Neural progenitor cell (in vitro differentiated cells): ENCODE measurements around the gene KCNA10. TPM values are rescaled to one million over a fixed set of nuclear protein-coding genes. Genes with fewer than 3 reads are reported as not detected.

ENCODE experiments used
- DNase-seq: peaks from one replicate; pipeline ENCODE4 v3.0.0-alpha.2; 2016; ENCODE audit warnings: low spot score
- H2AFZ ChIP-seq: fragments of 200-600 bp; sonication (generic); replicated peaks from 2 replicates; pipeline ENCODE4 v1.6.1; 2016; ENCODE audit warnings: antibody characterized with exemption
- H3F3A ChIP-seq: fragments of 200-600 bp; sonication (generic); 2 replicates; pipeline ENCODE4 v1.6.1; 2016; ENCODE audit warnings: antibody characterized with exemption, low read depth
- H3K27ac ChIP-seq: fragments of 200-600 bp; sonication (generic); 2 replicates; pipeline ENCODE4 v1.5.1; 2016; ENCODE audit warnings: mild to moderate bottlenecking
- H3K27me3 ChIP-seq: fragments of 200-600 bp; sonication (generic); 2 replicates; pipeline ENCODE4 v1.6.1; 2016; ENCODE audit warnings: mild to moderate bottlenecking, moderate library complexity
- H3K36me3 ChIP-seq: fragments of 200-600 bp; sonication (generic); 2 replicates; pipeline ENCODE4 v1.5.1; 2016
- H3K4me1 ChIP-seq: fragments of 200-600 bp; sonication (generic); 2 replicates; pipeline ENCODE4 v1.6.1; 2016; ENCODE audit warnings: mixed run types
- H3K4me2 ChIP-seq: fragments of 200-600 bp; sonication (generic); 2 replicates; pipeline ENCODE4 v1.6.1; 2016
- H3K4me3 ChIP-seq: fragments of 200-600 bp; sonication (generic); 2 replicates; pipeline ENCODE4 v1.5.1; 2016
- H3K79me2 ChIP-seq: fragments of 200-600 bp; sonication (generic); 2 replicates; pipeline ENCODE4 v1.6.1; 2016; ENCODE audit warnings: low read depth
- H3K9ac ChIP-seq: fragments of 200-600 bp; sonication (generic); 2 replicates; pipeline ENCODE4 v1.6.1; 2016
- H3K9me3 ChIP-seq: fragments of 200-600 bp; sonication (generic); 2 replicates; pipeline ENCODE4 v1.5.1; 2016; ENCODE audit warnings: low read depth
- H4K20me1 ChIP-seq: fragments of 200-600 bp; sonication (generic); 2 replicates; pipeline ENCODE4 v1.6.1; 2016; ENCODE audit warnings: low read depth
- H3K27ac Mint-ChIP-seq: 3 replicates; pipeline ENCODE4 v1.8.0; 2021; ENCODE audit warnings: mixed read lengths
- H3K27me3 Mint-ChIP-seq: 2 replicates; pipeline ENCODE4 v1.8.0; 2022; ENCODE audit warnings: low read depth, mild to moderate bottlenecking, inconsistent platforms, moderate library complexity, mixed read lengths; ENCODE audit not compliant: insufficient read depth
- H3K36me3 Mint-ChIP-seq: 3 replicates; pipeline ENCODE4 v1.8.0; 2021; ENCODE audit warnings: mixed read lengths
- H3K4me1 Mint-ChIP-seq: 3 replicates; pipeline ENCODE4 v1.8.0; 2021; ENCODE audit warnings: mixed read lengths
- H3K4me3 Mint-ChIP-seq: 3 replicates; pipeline ENCODE4 v1.8.0; 2021; ENCODE audit warnings: mild to moderate bottlenecking, moderate library complexity, mixed read lengths
- H3K9me3 Mint-ChIP-seq: 3 replicates; pipeline ENCODE4 v1.8.0; 2020; ENCODE audit warnings: mixed read lengths
- CTCF ChIP-seq: fragments of 200-600 bp; sonication (generic); IDR thresholded peaks from 2 replicates; pipeline ENCODE4 v1.5.1; 2017; ENCODE audit warnings: antibody characterized with exemption, mild to moderate bottlenecking
- EZH2 ChIP-seq: fragments of 200-600 bp; sonication (generic); IDR thresholded peaks from 2 replicates; pipeline ENCODE4 v1.6.1; 2017; ENCODE audit warnings: antibody characterized with exemption, mild to moderate bottlenecking, moderate library complexity
- EZH2phosphoT487 ChIP-seq: fragments of 200-600 bp; sonication (generic); IDR thresholded peaks from 2 replicates; pipeline ENCODE4 v1.6.1; 2017; ENCODE audit warnings: antibody characterized with exemption
- total RNA-seq: library from RNA; depleted of rRNA; stranded (reverse); fragments of >200 nt; gene quantifications from 2 replicates; pipeline ENCODE4 v1.2.3, GENCODE V29; 2015; ENCODE audit warnings: low replicate concordance

The KCNA10 gene
- total RNA-seq, 1 donor from 2014 or later, result not detected

- Histone ChIP-seq H3K9ac (no peak overlapping the region), H3F3A (no peaks in the 10 kb centered on the region), H3K4me2 (peak overlapping the region; percentile 85), H3K36me3 (no peaks in the 10 kb centered on the region), H3K27ac (no peak overlapping the region), H3K9me3 (no peaks in the 10 kb centered on the region), H3K4me1 (no peaks in the 10 kb centered on the region), H3K4me3 (peak overlapping the region; percentile 54), H3K79me2 (no peaks in the 10 kb centered on the region), H2AFZ (peak overlapping the region; percentile 10), H3K27me3 (peaks cover 86% of the 10 kb centered on the region), H4K20me1 (no peaks in the 10 kb centered on the region)
- Mint-ChIP-seq H3K4me1 (peaks cover 3% of the 10 kb centered on the region), H3K36me3 (no peaks in the 10 kb centered on the region), H3K9me3 (no peaks in the 10 kb centered on the region), H3K27me3 (peaks cover 24% of the 10 kb centered on the region), H3K27ac (no peak overlapping the region), H3K4me3 (peak overlapping the region; percentile 64)
- peak; percentile 75 for DNase-seq
- TF ChIP-seq EZH2, result peak; percentile 40
- TF ChIP-seq EZH2phosphoT487, result peak; percentile 30
- TF ChIP-seq CTCF, result peak; percentile 73
Measured at GRCh38 chr1:110554871-110555801, 36.2 kb upstream of the KCNA10 start.

GRCh38 chr1:110551278-110551809, 32.4 kb upstream of the KCNA10 start:
- no peak for DNase-seq

GRCh38 chr1:110549831-110550230, 30.9 kb upstream of the KCNA10 start:
- H3K27me3 ChIP-seq, result peaks cover 46% of the 10 kb centered on the region
- H3K4me1 ChIP-seq, result no peaks in the 10 kb centered on the region
- no peaks in the 10 kb centered on the region for H3K9me3 Mint-ChIP-seq
- no peak overlapping the region for H3K4me2 ChIP-seq
- H3K4me3 Mint-ChIP-seq, result no peak overlapping the region
- no peak for TF ChIP-seq EZH2
- TF ChIP-seq CTCF, result no peak
- TF ChIP-seq EZH2phosphoT487, result no peak
- no peak for DNase-seq
- H3K79me2 ChIP-seq, result no peaks in the 10 kb centered on the region
- H3K36me3 ChIP-seq, result no peaks in the 10 kb centered on the region
- peaks cover 7% of the 10 kb centered on the region for H3K27me3 Mint-ChIP-seq
- no peak overlapping the region for H3K4me3 ChIP-seq
- H3K4me1 Mint-ChIP-seq, result peaks cover 2% of the 10 kb centered on the region
- no peak overlapping the region for H3K27ac Mint-ChIP-seq
- no peaks in the 10 kb centered on the region for H3K9me3 ChIP-seq
- no peaks in the 10 kb centered on the region for H3F3A ChIP-seq
- peaks cover 6% of the 10 kb centered on the region for H4K20me1 ChIP-seq
- H3K9ac ChIP-seq, result no peak overlapping the region
- H3K36me3 Mint-ChIP-seq, result no peaks in the 10 kb centered on the region
- H3K27ac ChIP-seq, result no peak overlapping the region
- H2AFZ ChIP-seq, result no peak overlapping the region

More at GRCh38 chr1:110551278-110551809, 32.4 kb upstream of the KCNA10 start:
- Histone ChIP-seq H3K4me2 (no peak overlapping the region), H3K4me1 (no peaks in the 10 kb centered on the region), H2AFZ (no peak overlapping the region), H3K4me3 (no peak overlapping the region), H3K36me3 (no peaks in the 10 kb centered on the region), H3K9ac (no peak overlapping the region), H3F3A (no peaks in the 10 kb centered on the region), H3K27ac (no peak overlapping the region), H3K9me3 (no peaks in the 10 kb centered on the region), H3K27me3 (peaks cover 61% of the 10 kb centered on the region), H3K79me2 (no peaks in the 10 kb centered on the region), H4K20me1 (peaks cover 6% of the 10 kb centered on the region)
- H3K36me3 Mint-ChIP-seq, result no peaks in the 10 kb centered on the region
- no peak for TF ChIP-seq EZH2
- peaks cover 9% of the 10 kb centered on the region for H3K27me3 Mint-ChIP-seq
- H3K9me3 Mint-ChIP-seq, result no peaks in the 10 kb centered on the region
- H3K4me1 Mint-ChIP-seq, result peaks cover 4% of the 10 kb centered on the region
- no peak overlapping the region for H3K4me3 Mint-ChIP-seq
- H3K27ac Mint-ChIP-seq, result no peak overlapping the region
